ENCODE measurements around the gene ZNF432. TPM values are rescaled to one million over a fixed set of nuclear protein-coding genes. Genes with fewer than 3 reads are reported as not detected.

Gene ZNF432
- total and polyA plus RNA-seq, 2 donors (not counting 1 experiment from before 2014, with no cell fraction given): 5.1 to 25.0 TPM

GRCh38 chr19:52022193-52022592 lies 26.4 kb downstream of the ZNF432 start:
- Histone ChIP-seq H3K4me2 (replicated peaks; ENCODE audit: low read depth, low read length, poor library complexity, severe bottlenecking) (no peak overlapping the region), H3K79me2 (ENCODE audit: control insufficient read depth, insufficient read depth, low read length) (peaks cover 60% of the 10 kb centered on the region), H4K20me1 (ENCODE audit: control insufficient read depth, insufficient read depth, low read length, poor library complexity, severe bottlenecking) (no peaks in the 10 kb centered on the region), H3K9ac (ENCODE audit: low read length) (no peak overlapping the region), H3K27ac (ENCODE audit: low read length in 2 of 2) (no peak overlapping the region), H3K27me3 (replicated peaks in 1 of 4; ENCODE audit: control extremely low read depth in 1 of 4, control insufficient read depth in 3 of 4, insufficient read depth in 4 of 4, low read length in 3 of 4) (no peaks in the 10 kb centered on the region), H3K4me3 (ENCODE audit: control extremely low read depth in 1 of 5, extremely low read depth in 1 of 5, insufficient read depth in 1 of 5, low read depth in 2 of 5, low read length in 4 of 5) (no peak overlapping the region), H3K9me3 (ENCODE audit: control extremely low read depth in 1 of 3, control insufficient read depth in 2 of 3, insufficient read depth in 1 of 3, low read length in 2 of 3) (peaks cover 23 to 62% (median 52%) of the 10 kb centered on the region in 3 donors), H3K36me3 (replicated peaks in 1 of 2; ENCODE audit: control extremely low read depth in 1 of 2, control insufficient read depth in 1 of 2, extremely low read depth in 1 of 2, insufficient read depth in 2 of 2, low read length in 1 of 2) (peaks cover 12 to 72% of the 10 kb centered on the region in 2 experiments), H3K4me1 (ENCODE audit: control insufficient read depth in 2 of 2, insufficient read depth in 2 of 2, low read length in 2 of 2) (peaks cover 2 to 3% of the 10 kb centered on the region in 2 donors), H2AFZ (ENCODE audit: insufficient read depth, low read depth, low read length, poor library complexity, severe bottlenecking) (no peak overlapping the region)
- Mint-ChIP-seq H3K9me3 (ENCODE audit: insufficient read depth) (peaks cover 24% of the 10 kb centered on the region), H3K27ac (no peak overlapping the region), H3K27me3 (no peaks in the 10 kb centered on the region), H3K4me1 (peaks cover 11% of the 10 kb centered on the region), H3K4me3 (no peak overlapping the region)
- ChIA-PET POLR2A (interaction anchor here (0.7 kb wide), 1 partner anchor 10 kb away, joined by 9 read pairs; no protein-coding TSS in a partner anchor), CTCF (interaction anchor here (0.6 kb wide), 1 partner anchor 169 kb away, joined by 3 read pairs; no protein-coding TSS in a partner anchor)
- no peak for ATAC-seq (ENCODE audit: low read depth)
- no peak for DNase-seq
- intact Hi-C loops (cut with micrococcal nuclease): no loop called here
- WGBS (ENCODE audit: insufficient coverage): 97% methylated on average over 10 of the region's 15 CpGs
- no peak for TF ChIP-seq EZH2 (IDR thresholded peaks at IDR 0.05; ENCODE audit: borderline replicate concordance, insufficient read depth, low read depth, low read length, poor library complexity, severe bottlenecking)
- TF ChIP-seq CTCF (IDR thresholded peaks at IDR 0.05): no peak

DNA sequence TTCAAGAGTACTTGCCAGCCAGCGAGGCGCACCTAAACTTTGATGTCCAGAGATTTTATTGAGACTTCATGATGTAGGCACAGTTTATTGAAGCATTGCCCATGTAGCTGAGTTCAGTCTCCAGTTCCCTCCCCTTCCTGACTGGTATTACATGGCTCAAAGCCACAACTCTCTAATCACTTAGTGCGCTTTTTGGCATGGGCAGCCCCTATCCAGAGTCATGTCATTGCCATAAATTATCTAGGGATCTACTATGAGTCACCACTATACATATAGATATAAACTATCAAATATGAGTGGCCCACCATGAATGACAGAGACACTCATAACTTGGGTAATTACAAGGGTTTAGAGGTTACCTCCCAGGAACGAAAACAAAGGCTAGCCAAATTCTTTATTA lies 28.1 kb downstream of the ZNF432 start:
- H3K4me2 ChIP-seq (replicated peaks; ENCODE audit: low read depth, low read length, poor library complexity, severe bottlenecking): no peak overlapping the region
- CTCF ChIA-PET: interaction anchor here (0.7 to 1.7 kb wide), 2 partner anchors 13 to 17 kb away, joined by 3 to 4 read pairs; partner anchors contain the start of gene ZNF615
- Mint-ChIP-seq H3K27ac (no peak overlapping the region), H3K4me3 (no peak overlapping the region), H3K27me3 (no peaks in the 10 kb centered on the region), H3K4me1 (no peaks in the 10 kb centered on the region), H3K9me3 (ENCODE audit: insufficient read depth) (peaks cover 35% of the 10 kb centered on the region)
- DNase-seq (no peak), ATAC-seq (ENCODE audit: low read depth) (no peak)
- POLR2A ChIA-PET: no interaction called here
- H2AFZ ChIP-seq (ENCODE audit: insufficient read depth, low read depth, low read length, poor library complexity, severe bottlenecking): no peak overlapping the region
- no peak overlapping the region for H3K4me3 ChIP-seq (ENCODE audit: control extremely low read depth in 1 of 5, extremely low read depth in 1 of 5, insufficient read depth in 1 of 5, low read depth in 2 of 5, low read length in 4 of 5)
- no peak overlapping the region for H3K9ac ChIP-seq (ENCODE audit: low read length)
- no peaks in the 10 kb centered on the region for H3K4me1 ChIP-seq (ENCODE audit: control insufficient read depth in 2 of 2, insufficient read depth in 2 of 2, low read length in 2 of 2)
- no peak overlapping the region for H3K27ac ChIP-seq (ENCODE audit: low read length in 2 of 2)
- TF ChIP-seq CTCF (IDR thresholded peaks at IDR 0.05) (no peak), EZH2 (IDR thresholded peaks at IDR 0.05; ENCODE audit: borderline replicate concordance, insufficient read depth, low read depth, low read length, poor library complexity, severe bottlenecking) (no peak)
- peaks cover 27 to 68% (median 57%) of the 10 kb centered on the region in 3 donors for H3K9me3 ChIP-seq (ENCODE audit: control extremely low read depth in 1 of 3, control insufficient read depth in 2 of 3, insufficient read depth in 1 of 3, low read length in 2 of 3)
- WGBS (ENCODE audit: insufficient coverage): no CpG with 5 or more reads among the region's 4 CpGs
- H3K27me3 ChIP-seq (replicated peaks in 1 of 4; ENCODE audit: control extremely low read depth in 1 of 4, control insufficient read depth in 3 of 4, insufficient read depth in 4 of 4, low read length in 3 of 4): no peaks in the 10 kb centered on the region
- H3K36me3 ChIP-seq (replicated peaks in 1 of 2; ENCODE audit: control extremely low read depth in 1 of 2, control insufficient read depth in 1 of 2, extremely low read depth in 1 of 2, insufficient read depth in 2 of 2, low read length in 1 of 2): peaks cover 14 to 82% of the 10 kb centered on the region in 2 experiments
- peaks cover 44% of the 10 kb centered on the region for H3K79me2 ChIP-seq (ENCODE audit: control insufficient read depth, insufficient read depth, low read length)
- intact Hi-C loops (cut with micrococcal nuclease): no loop called here
- H4K20me1 ChIP-seq (ENCODE audit: control insufficient read depth, insufficient read depth, low read length, poor library complexity, severe bottlenecking): no peaks in the 10 kb centered on the region
